ENCODE data around the gene C12orf76.

Gene C12orf76

DNA sequence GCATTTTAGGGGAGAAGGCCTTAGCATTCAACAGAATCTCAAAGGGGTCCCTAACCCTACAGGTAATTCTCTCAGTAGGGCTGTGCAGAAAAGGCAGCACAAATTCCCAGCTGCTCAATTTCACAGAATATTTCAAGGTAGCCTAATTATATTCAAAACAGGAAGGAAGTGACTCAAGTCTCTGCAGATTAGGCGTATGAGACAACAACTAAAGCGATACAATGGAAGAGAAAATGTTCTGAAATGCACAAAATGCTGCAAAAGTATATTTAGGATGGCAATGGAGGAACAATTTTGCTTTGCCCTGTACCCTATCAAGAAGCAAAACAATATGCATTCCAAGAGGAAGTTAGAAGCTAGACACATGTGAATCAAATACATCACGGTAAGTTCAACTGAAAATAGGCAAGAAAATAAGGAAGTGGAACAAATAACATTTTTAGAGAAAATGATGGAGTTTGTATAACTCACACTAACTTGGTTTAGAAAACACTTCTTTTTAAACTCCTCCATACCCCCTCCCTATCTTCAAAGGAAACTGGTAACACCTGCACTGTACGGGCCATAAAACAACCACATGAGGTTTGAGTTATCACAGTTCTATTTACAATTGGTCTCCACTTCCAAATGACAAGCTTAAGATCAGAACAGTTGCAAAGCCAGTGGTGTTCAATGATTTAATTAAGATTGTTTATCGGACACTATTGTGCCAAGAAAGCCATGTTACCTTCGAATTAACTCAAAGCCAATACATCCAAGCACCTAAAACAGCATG, 53.7 kb downstream of the C12orf76 start:
- DNase-seq: peak in 1 of 3 experiments; percentile 23

- no peak for DNase-seq
These were observed 55.2 kb downstream of the C12orf76 start for GRCh38 chr12:109993091-109993490.

DNA sequence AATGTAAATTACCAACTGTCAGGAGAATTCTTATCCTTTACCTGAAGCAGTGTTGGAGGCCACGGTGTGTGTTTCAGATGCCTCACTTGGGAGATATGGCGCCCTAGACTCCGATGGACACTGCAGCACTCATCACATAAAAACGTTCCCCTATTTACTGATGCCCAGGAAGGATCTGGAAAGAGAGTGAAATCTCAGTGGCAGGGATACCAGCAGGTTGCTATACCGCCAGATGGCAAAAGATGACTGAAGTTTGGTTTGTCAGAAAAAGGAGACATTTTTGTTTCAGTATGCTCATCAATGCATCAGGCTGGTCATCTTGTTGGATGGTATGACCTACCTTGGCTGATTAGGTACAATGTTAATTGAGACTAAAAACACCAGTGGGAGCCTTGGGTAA, 56.7 kb downstream of the C12orf76 start:
- no peak for DNase-seq

Measured in NCI-H1417 (cell line).